Astrocyte (in vitro differentiated cells and primary cell): Measurements from ENCODE around the gene TTC9. TPM values are rescaled to one million over a fixed set of nuclear protein-coding genes. Genes with fewer than 3 reads are reported as not detected.

Experiments used
- DNase-seq: peaks from one replicate; pipeline ENCODE4 v3.0.0-alpha.2; 2010; ENCODE audit warnings: low read depth
- FAIRE-seq: peaks from 2 replicates; lab custom pipeline; 2011; peaks lifted over from hg19 to GRCh38; lab: Jason Lieb, UNC
- H2AFZ ChIP-seq: 2 replicates; pipeline ENCODE4 v1.6.0; 2012; ENCODE audit warnings: low read depth, low read length, inconsistent platforms
- H3K27ac ChIP-seq: 2 replicates; pipeline ENCODE4 v1.5.1; 2011; ENCODE audit warnings: low read depth, low read length, inconsistent platforms
- H3K27me3 ChIP-seq: 2 replicates; pipeline ENCODE4 v1.6.0; 2011; ENCODE audit warnings: low read length, inconsistent platforms; ENCODE audit not compliant: insufficient read depth
- H3K36me3 ChIP-seq: 2 replicates; pipeline ENCODE4 v1.5.1; 2011; ENCODE audit warnings: low read length, inconsistent platforms; ENCODE audit not compliant: insufficient read depth
- H3K4me1 ChIP-seq: 2 replicates; pipeline ENCODE4 v1.5.1; 2011; ENCODE audit warnings: low read length, inconsistent platforms; ENCODE audit not compliant: insufficient read depth
- H3K4me2 ChIP-seq: 2 replicates; pipeline ENCODE4 v1.6.0; 2012; ENCODE audit warnings: low read length, inconsistent platforms
- H3K4me3 ChIP-seq: 2 replicates; pipeline ENCODE4 v1.5.1; 2011; ENCODE audit warnings: low read depth, mild to moderate bottlenecking, low read length, inconsistent platforms; ENCODE audit not compliant: insufficient read depth
- H3K79me2 ChIP-seq: 2 replicates; pipeline ENCODE4 v1.6.0; 2012; ENCODE audit warnings: mild to moderate bottlenecking, low read length, inconsistent platforms; ENCODE audit not compliant: insufficient read depth
- H3K9ac ChIP-seq: 2 replicates; pipeline ENCODE4 v1.6.0; 2012; ENCODE audit warnings: mild to moderate bottlenecking, low read length, inconsistent platforms
- H3K9me3 ChIP-seq: 2 replicates; pipeline ENCODE4 v1.5.1; 2012; ENCODE audit warnings: low read depth, mild to moderate bottlenecking, low read length, inconsistent platforms; ENCODE audit not compliant: insufficient read depth
- H4K20me1 ChIP-seq: 2 replicates; pipeline ENCODE4 v1.6.0; 2012; ENCODE audit warnings: low read length, inconsistent platforms; ENCODE audit not compliant: insufficient read depth
- H3K27ac Mint-ChIP-seq: one replicate; pipeline ENCODE4 v1.8.0; 2021; ENCODE audit warnings: mild to moderate bottlenecking, mixed read lengths; ENCODE audit not compliant: unreplicated experiment
- H3K27me3 Mint-ChIP-seq: one replicate; pipeline ENCODE4 v1.8.0; 2021; ENCODE audit warnings: low read depth, mixed read lengths; ENCODE audit not compliant: unreplicated experiment
- H3K36me3 Mint-ChIP-seq: one replicate; pipeline ENCODE4 v1.8.0; 2021; ENCODE audit warnings: low read depth, mixed read lengths; ENCODE audit not compliant: unreplicated experiment
- H3K4me1 Mint-ChIP-seq: one replicate; pipeline ENCODE4 v1.8.0; 2021; ENCODE audit warnings: low read depth, mixed read lengths; ENCODE audit not compliant: unreplicated experiment
- H3K4me3 Mint-ChIP-seq: one replicate; pipeline ENCODE4 v1.8.0; 2021; ENCODE audit warnings: mild to moderate bottlenecking, moderate library complexity, mixed read lengths; ENCODE audit not compliant: unreplicated experiment
- H3K9me3 Mint-ChIP-seq: one replicate; pipeline ENCODE4 v1.8.0; 2021; ENCODE audit warnings: mild to moderate bottlenecking, mixed read lengths; ENCODE audit not compliant: unreplicated experiment
- EZH2 ChIP-seq: IDR thresholded peaks from 2 replicates; pipeline ENCODE4 v1.6.1; 2012; ENCODE audit warnings: mild to moderate bottlenecking, low read length, inconsistent platforms; ENCODE audit not compliant: insufficient read depth
- total RNA-seq: library from RNA; stranded (reverse); gene quantifications from 2 replicates; pipeline ENCODE4 v1.2.1, GENCODE V29; 2021
- TF ChIP-seq, protein P1 (sequence below): IDR thresholded peaks from 2 replicates; pipeline ENCODE4 v1.5.1; 2011; ENCODE audit warnings: low read depth, mild to moderate bottlenecking, inconsistent platforms, low read length, moderate library complexity; ENCODE audit not compliant: insufficient read depth

The TTC9 gene
- total RNA-seq, 1 donor from 2014 or later, result 8.4 TPM

DNA sequence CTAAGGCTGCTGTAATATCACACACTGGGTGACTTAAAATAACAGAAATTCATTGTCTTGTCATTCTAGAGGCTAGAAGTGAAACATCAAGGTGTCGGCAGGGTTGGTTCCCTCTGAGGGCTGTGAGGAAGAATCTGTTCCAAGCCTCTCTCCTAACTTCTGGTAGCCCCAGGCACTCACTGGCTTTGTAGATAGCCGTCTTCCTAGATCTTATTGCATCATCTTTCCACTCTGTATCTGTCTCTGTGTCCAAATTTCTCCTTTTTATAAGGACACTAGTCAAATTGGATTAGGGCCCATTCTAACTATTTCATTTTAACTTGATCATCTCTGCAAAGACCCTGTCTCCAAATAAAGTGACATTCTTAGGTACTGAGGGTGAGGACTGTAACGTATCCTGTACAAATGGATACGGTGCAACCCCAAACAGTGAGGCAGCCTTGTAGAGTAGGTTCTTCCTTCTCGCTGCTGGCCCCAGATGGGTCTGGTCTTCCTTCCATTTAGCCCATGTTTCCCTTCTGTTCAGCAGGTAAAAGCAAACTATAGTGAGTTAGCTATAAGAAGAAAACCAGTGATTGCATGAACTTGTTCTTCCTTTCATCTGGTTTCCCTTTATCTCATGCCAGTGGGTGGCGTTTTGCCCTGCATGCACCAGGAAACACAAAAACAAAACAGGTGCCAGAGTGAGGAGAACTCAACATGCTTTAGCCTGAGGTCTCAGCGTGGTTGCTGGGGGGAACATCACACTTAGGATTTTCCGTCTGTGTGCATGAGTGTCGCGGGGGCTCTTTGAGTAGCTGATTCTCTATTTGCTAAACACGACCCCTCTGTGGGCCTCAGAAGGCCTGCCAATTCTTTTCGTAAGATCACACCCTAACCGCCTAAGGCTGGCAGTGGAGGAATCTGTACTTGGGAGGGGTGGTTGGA is 19.5 kb downstream of the TTC9 start:
- no peak overlapping the region for H3K4me3 ChIP-seq
- no peaks in the 10 kb centered on the region for H3K4me1 ChIP-seq
- no peaks in the 10 kb centered on the region for H3K9me3 Mint-ChIP-seq
- H3K27ac Mint-ChIP-seq, result no peak overlapping the region
- DNase-seq (no peak), FAIRE-seq (no peak)
- H3K9me3 ChIP-seq, result no peaks in the 10 kb centered on the region
- H3K27me3 ChIP-seq, result no peaks in the 10 kb centered on the region
- no peak overlapping the region for H2AFZ ChIP-seq
- no peak overlapping the region for H3K27ac ChIP-seq
- H3K4me3 Mint-ChIP-seq, result no peak overlapping the region
- no peaks in the 10 kb centered on the region for H3K27me3 Mint-ChIP-seq
- no peaks in the 10 kb centered on the region for H3K79me2 ChIP-seq
- no peaks in the 10 kb centered on the region for H3K36me3 ChIP-seq
- no peak overlapping the region for H3K4me2 ChIP-seq
- TF ChIP-seq, protein P1, sequence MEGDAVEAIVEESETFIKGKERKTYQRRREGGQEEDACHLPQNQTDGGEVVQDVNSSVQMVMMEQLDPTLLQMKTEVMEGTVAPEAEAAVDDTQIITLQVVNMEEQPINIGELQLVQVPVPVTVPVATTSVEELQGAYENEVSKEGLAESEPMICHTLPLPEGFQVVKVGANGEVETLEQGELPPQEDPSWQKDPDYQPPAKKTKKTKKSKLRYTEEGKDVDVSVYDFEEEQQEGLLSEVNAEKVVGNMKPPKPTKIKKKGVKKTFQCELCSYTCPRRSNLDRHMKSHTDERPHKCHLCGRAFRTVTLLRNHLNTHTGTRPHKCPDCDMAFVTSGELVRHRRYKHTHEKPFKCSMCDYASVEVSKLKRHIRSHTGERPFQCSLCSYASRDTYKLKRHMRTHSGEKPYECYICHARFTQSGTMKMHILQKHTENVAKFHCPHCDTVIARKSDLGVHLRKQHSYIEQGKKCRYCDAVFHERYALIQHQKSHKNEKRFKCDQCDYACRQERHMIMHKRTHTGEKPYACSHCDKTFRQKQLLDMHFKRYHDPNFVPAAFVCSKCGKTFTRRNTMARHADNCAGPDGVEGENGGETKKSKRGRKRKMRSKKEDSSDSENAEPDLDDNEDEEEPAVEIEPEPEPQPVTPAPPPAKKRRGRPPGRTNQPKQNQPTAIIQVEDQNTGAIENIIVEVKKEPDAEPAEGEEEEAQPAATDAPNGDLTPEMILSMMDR, result no peak
- no peak for TF ChIP-seq EZH2
- peaks cover 27% of the 10 kb centered on the region for H3K4me1 Mint-ChIP-seq
- H3K36me3 Mint-ChIP-seq, result peaks cover 4% of the 10 kb centered on the region
- H3K9ac ChIP-seq, result no peak overlapping the region
- no peaks in the 10 kb centered on the region for H4K20me1 ChIP-seq

DNA sequence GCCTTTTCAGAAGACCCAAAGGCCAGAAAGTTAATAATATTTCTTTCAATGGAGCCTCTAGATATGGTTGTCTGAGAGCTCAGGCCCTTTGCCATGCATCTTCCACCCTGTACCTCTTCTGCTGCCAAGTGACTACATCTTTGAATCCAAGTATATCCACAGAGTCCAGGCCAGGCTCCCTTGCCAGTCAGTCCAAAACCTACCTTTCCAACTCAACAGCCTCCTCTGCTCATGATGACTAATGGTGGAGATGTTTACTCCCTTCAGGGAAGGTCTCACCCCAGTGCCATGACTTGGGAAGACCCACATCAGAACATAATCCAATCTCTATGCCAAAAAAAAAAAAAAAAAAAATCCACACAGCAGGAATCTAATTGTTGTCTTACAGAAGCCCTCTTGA is 20.4 kb downstream of the TTC9 start:
- H3K9me3 Mint-ChIP-seq, result no peaks in the 10 kb centered on the region
- no peak overlapping the region for H3K9ac ChIP-seq

More for the DNA sequence above, 20.4 kb downstream of the TTC9 start:
- Mint-ChIP-seq H3K27me3 (no peaks in the 10 kb centered on the region), H3K36me3 (peaks cover 4% of the 10 kb centered on the region), H3K4me3 (no peak overlapping the region), H3K27ac (no peak overlapping the region), H3K4me1 (peaks cover 34% of the 10 kb centered on the region)
- Histone ChIP-seq H3K4me3 (no peak overlapping the region), H3K36me3 (no peaks in the 10 kb centered on the region), H3K9me3 (no peaks in the 10 kb centered on the region), H3K27ac (no peak overlapping the region), H3K4me2 (no peak overlapping the region), H3K4me1 (no peaks in the 10 kb centered on the region), H3K27me3 (no peaks in the 10 kb centered on the region), H4K20me1 (no peaks in the 10 kb centered on the region), H2AFZ (no peak overlapping the region), H3K79me2 (no peaks in the 10 kb centered on the region)
- DNase-seq, result no peak
- FAIRE-seq, result no peak
- no peak for TF ChIP-seq EZH2
- TF ChIP-seq, protein P1, result no peak
